Endothelial cell (in vitro differentiated cells): ENCODE data around the gene PRSS57. TPM values are rescaled to one million over a fixed set of nuclear protein-coding genes. Genes with fewer than 3 reads are reported as not detected.

ENCODE experiments used
- DNase-seq: peaks from one replicate; pipeline ENCODE4 v3.0.0; 2021; ENCODE audit warnings: low spot score
- H3K27ac Mint-ChIP-seq: one replicate; pipeline ENCODE4 v1.8.0; 2021; ENCODE audit warnings: mixed read lengths, inconsistent platforms; ENCODE audit not compliant: unreplicated experiment
- H3K27me3 Mint-ChIP-seq: one replicate; pipeline ENCODE4 v1.8.0; 2021; ENCODE audit warnings: mild to moderate bottlenecking, moderate library complexity, mixed read lengths, inconsistent platforms; ENCODE audit not compliant: unreplicated experiment
- H3K36me3 Mint-ChIP-seq: one replicate; pipeline ENCODE4 v1.8.0; 2021; ENCODE audit warnings: mild to moderate bottlenecking, low read depth, mixed read lengths, inconsistent platforms; ENCODE audit not compliant: unreplicated experiment
- H3K4me1 Mint-ChIP-seq: one replicate; pipeline ENCODE4 v1.8.0; 2021; ENCODE audit warnings: mild to moderate bottlenecking, mixed read lengths, inconsistent platforms; ENCODE audit not compliant: unreplicated experiment
- H3K4me3 Mint-ChIP-seq: one replicate; pipeline ENCODE4 v1.8.0; 2021; ENCODE audit warnings: mild to moderate bottlenecking, mixed read lengths, inconsistent platforms; ENCODE audit not compliant: unreplicated experiment
- H3K9me3 Mint-ChIP-seq: one replicate; pipeline ENCODE4 v1.8.0; 2021; ENCODE audit warnings: mixed read lengths, inconsistent platforms; ENCODE audit not compliant: unreplicated experiment
- total RNA-seq: library from RNA; stranded (reverse); fragmentation: NEBNext Ultra II Directional; extraction: Animal tissue kit (Norgen Biotek cat#: 25700); gene quantifications from one replicate; pipeline ENCODE4 v1.2.1, GENCODE V29; 2021; ENCODE audit not compliant: unreplicated experiment
- TF ChIP-seq, protein P1 (sequence below): fragments of 200-600 bp; sonication (generic); IDR thresholded peaks from one replicate; pipeline ENCODE4 v1.5.0; 2021; ENCODE audit warnings: antibody characterized with exemption; ENCODE audit not compliant: unreplicated experiment

The PRSS57 gene
- total RNA-seq, 1 donor from 2014 or later = not detected

DNA sequence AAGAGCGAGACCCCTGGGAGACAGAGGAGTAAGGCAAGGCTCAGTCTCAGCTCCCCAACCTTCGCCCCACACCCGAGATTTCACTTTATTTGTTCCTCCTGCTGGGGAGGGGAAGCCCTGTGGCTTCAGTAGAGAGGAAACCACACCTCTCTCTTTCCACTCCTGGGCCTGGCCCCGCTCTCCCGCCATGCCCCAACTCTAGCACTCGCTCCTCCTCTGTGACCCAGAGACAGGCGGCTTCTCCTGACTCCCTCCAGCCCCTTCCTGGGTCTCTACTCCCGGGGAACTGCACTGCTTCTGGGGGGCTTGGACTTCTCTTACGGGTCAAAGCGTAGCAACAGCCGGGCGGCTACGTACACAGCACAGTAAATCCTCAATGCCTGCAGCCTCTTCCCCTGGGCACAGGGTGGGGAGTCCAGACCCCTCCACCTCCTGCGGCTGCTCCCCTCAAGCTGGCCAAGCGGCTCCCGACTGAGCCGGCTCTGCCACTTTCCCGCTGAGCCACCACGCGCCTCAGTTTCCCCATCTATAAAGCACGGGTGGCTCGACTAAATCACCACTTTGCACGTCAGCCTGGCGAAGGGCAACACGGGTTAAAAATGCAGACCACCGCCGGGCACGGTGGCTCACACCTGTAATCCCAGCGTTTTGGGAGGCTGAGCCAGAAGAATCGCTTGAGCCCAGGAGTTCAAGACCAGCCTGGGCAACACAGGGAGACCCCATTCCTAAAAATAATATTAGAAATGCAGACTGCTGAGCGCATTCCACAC is 33.6 kb downstream of the PRSS57 start:
- no peak for DNase-seq
- H3K4me3 Mint-ChIP-seq = peak overlapping the region; percentile 88
- H3K27ac Mint-ChIP-seq = no peak overlapping the region
- H3K4me1 Mint-ChIP-seq = peaks cover 8% of the 10 kb centered on the region
- no peaks in the 10 kb centered on the region for H3K9me3 Mint-ChIP-seq
- TF ChIP-seq, protein P1, sequence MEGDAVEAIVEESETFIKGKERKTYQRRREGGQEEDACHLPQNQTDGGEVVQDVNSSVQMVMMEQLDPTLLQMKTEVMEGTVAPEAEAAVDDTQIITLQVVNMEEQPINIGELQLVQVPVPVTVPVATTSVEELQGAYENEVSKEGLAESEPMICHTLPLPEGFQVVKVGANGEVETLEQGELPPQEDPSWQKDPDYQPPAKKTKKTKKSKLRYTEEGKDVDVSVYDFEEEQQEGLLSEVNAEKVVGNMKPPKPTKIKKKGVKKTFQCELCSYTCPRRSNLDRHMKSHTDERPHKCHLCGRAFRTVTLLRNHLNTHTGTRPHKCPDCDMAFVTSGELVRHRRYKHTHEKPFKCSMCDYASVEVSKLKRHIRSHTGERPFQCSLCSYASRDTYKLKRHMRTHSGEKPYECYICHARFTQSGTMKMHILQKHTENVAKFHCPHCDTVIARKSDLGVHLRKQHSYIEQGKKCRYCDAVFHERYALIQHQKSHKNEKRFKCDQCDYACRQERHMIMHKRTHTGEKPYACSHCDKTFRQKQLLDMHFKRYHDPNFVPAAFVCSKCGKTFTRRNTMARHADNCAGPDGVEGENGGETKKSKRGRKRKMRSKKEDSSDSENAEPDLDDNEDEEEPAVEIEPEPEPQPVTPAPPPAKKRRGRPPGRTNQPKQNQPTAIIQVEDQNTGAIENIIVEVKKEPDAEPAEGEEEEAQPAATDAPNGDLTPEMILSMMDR = no peak
- peaks cover 18% of the 10 kb centered on the region for H3K27me3 Mint-ChIP-seq
- H3K36me3 Mint-ChIP-seq = peaks cover under 1% of the 10 kb centered on the region

DNA sequence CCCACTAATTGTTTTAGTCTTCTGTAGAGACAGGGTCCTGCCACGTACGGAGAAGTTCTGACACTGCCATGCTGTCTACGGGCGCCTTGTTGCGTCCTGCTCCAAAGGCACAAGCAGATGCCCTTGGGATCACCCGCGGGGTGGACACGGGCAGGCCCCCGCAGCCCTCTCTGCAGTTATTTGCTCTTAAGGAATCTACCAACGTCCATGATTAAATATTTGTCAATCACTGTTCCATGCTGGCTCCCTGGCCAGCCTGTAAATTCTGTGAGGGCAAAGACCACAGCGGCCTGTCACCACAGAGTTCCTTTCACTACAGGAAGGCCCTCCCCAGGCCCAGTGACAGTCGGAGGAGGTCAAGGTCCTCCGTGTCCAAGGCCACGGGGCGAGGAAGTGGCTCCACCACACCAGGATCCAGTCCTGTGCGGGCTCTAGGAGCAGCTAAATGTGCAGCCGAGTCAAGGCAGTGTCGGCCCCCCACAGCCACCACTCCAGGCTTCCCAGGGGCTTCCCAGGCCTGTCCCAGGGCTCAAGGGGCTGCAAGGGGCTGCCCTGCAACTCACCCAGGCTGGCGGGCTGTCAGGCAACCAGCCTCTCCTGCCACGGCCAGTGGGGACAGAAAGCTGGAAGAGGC is 34.3 kb downstream of the PRSS57 start:
- no peak for DNase-seq
- Mint-ChIP-seq H3K36me3 (no peaks in the 10 kb centered on the region), H3K27ac (no peak overlapping the region), H3K27me3 (peaks cover 20% of the 10 kb centered on the region), H3K9me3 (no peaks in the 10 kb centered on the region), H3K4me1 (peaks cover 8% of the 10 kb centered on the region), H3K4me3 (peak overlapping the region; percentile 88)
- TF ChIP-seq, protein P1 = no peak

DNA sequence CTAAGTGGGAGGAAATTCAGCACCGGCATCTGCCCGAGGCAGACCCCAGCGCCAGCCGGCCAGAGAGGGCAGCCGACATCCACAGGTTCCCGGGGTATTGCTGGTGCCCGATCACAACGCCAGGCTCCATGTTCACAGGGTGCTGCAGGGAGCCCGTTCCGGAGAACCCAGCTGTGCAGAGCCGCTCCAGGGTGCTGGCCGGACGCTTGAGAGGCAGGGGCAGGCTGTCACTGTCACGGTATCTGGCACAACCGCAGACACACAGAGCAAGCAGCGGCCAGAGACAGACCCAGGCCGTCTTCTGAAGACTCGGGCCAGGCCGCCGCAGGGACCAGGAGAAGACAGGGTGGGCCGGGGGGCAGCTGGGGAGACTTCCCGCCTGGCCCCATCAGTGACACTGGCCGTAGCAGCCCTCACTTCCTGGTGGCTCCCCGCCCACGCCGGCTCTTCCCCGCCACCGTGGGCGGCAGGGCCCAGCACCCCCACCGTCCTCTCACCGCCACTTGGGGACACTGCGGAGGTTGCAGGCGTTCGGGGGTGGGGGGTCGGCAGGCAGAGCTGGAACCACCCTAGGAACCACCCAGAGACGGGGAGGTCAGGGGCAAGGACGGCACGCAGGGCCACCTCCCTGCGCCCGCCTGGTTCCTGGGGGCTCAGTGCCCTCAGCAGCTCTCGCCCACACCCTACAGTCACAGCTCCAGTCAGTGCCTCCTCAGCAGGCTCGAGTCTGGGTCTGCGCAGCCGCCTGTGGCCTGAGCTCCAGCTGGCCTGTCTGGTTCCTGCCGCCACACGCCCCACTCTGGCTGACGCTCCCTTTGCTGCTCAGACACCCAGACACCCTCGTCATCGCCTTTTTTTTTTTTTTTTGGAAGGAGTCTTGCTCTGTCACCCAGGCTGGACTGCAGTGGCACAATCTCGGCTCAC is 36.1 kb downstream of the PRSS57 start:
- Mint-ChIP-seq H3K4me1 (peaks cover 8% of the 10 kb centered on the region), H3K36me3 (peaks cover 4% of the 10 kb centered on the region), H3K27me3 (peaks cover 16% of the 10 kb centered on the region), H3K27ac (no peak overlapping the region), H3K4me3 (peak overlapping the region; percentile 37), H3K9me3 (no peaks in the 10 kb centered on the region)
- TF ChIP-seq, protein P1 = no peak
- no peak for DNase-seq

DNA sequence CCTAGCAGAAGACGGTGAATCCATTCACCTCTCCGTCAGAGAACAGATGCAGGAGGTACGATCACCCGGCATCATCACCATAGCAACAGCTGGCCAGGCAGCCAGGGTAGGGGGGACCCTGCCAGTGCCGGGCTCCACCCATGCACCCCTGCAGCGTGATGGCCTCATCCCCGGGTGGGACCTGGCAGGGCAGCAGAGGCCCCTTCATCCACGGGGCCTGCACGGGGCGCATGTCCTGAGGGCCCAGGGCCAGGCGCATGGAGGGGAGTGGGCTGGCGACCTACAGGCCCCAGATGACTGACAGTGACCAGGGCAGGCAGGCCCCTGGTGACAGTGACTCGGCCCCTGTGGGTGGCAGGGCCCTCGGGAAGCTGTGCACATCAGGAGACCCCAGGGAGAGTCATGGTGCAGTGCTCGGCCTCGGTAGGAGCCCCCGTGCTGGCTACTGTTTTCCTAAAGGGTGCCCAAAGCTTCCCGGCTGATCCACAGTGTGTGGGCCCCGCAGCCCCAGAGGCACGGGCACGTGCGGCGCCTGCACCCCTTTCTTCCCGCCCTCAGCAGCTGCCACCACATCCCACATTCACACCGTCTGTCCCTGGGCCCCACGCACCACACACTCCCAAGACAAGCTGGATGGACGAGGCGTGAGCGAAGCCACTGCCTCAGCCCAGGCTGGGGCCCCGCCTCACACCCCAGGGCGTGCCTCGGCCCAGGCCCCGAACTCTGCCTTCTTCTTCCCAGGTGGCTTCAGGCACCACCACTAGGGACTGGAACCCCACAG is 37.0 kb downstream of the PRSS57 start:
- Mint-ChIP-seq H3K4me3 (no peak overlapping the region), H3K27ac (no peak overlapping the region), H3K27me3 (peaks cover 9% of the 10 kb centered on the region), H3K36me3 (peaks cover 4% of the 10 kb centered on the region), H3K4me1 (peaks cover 8% of the 10 kb centered on the region), H3K9me3 (no peaks in the 10 kb centered on the region)
- DNase-seq = no peak
- TF ChIP-seq, protein P1 = no peak
